ENCODE measurements around the gene PDLIM1. TPM values are rescaled to one million over a fixed set of nuclear protein-coding genes. Genes with fewer than 3 reads are reported as not detected.

The PDLIM1 gene
- total and polyA plus RNA-seq, 9 of the 15 experiments (the other 6 are each of a cell fraction or from before 2014, with no cell fraction given), result 19.8 to 164 (median 39.1) TPM

GRCh38 chr10:95331596-95332130 is 40.9 kb upstream of the PDLIM1 start:
- 62% methylated on average over 3 of the region's 3 CpGs for whole genome bisulfite sequencing (ENCODE audit: insufficient coverage, low coverage, missing lambda C conversion rate)
- DNase-seq (ENCODE audit: extremely low read depth in 1 of 4, low spot score in 3 of 4), result no peak
- Histone ChIP-seq H3K4me3 (no peak overlapping the region), H3K9me3 (replicated peaks; ENCODE audit: control insufficient read depth, insufficient read depth, low read depth, low read length) (no peaks in the 10 kb centered on the region), H3K4me2 (ENCODE audit: insufficient read depth, low read length) (no peak overlapping the region), H3K36me3 (ENCODE audit: control insufficient read depth, insufficient read depth, low read length) (no peaks in the 10 kb centered on the region), H2AFZ (ENCODE audit: low read depth, low read length) (no peak overlapping the region), H3K79me2 (ENCODE audit: control insufficient read depth, insufficient read depth, low read length) (no peaks in the 10 kb centered on the region), H3K9ac (ENCODE audit: insufficient read depth in 1 of 2, low read depth in 2 of 2, low read length in 2 of 2) (no peak overlapping the region), H3K27me3 (ENCODE audit: control insufficient read depth in 2 of 2, insufficient read depth in 2 of 2, low read length in 2 of 2) (no peaks in the 10 kb centered on the region), H3K27ac (ENCODE audit: extremely low read depth, low read depth, low read length) (no peak overlapping the region), H3K9me1 (ENCODE audit: control insufficient read depth, insufficient read depth, low read length) (no peaks in the 10 kb centered on the region), H4K20me1 (replicated peaks; ENCODE audit: control insufficient read depth, insufficient read depth, low read length) (no peaks in the 10 kb centered on the region), H3K4me1 (replicated peaks in 1 of 2; ENCODE audit: control insufficient read depth in 2 of 2, insufficient read depth in 2 of 2, low read length in 2 of 2) (peaks cover 10 to 14% of the 10 kb centered on the region in 2 experiments; a peak in 4 of 5 replicates)
- in situ Hi-C loops (cut with MboI), result no loop called here
- intact Hi-C loops (cut with micrococcal nuclease), result no loop called here
- no peak for FAIRE-seq
- ATAC-seq, result no peak
- no TSS peak for BruUV-seq (replicated peaks)
- POLR2A ChIA-PET, result no interaction called here
- CTCF ChIA-PET (ENCODE audit: low intra/inter-chr PET ratio), result no interaction called here
- TF ChIP-seq JUN (IDR thresholded peaks at IDR 0.05; ENCODE audit: borderline replicate concordance, low read depth, low read length), result no peak
- TF ChIP-seq JUN (CRISPR knock-in tag; IDR thresholded peaks at IDR 0.05; ENCODE audit: borderline replicate concordance), result no peak
- no peak for TF ChIP-seq NR2F6 (CRISPR knock-in tag; IDR thresholded peaks at IDR 0.05)
- TF ChIP-seq TFAP4 (CRISPR knock-in tag; IDR thresholded peaks at IDR 0.05; ENCODE audit: borderline replicate concordance), result no peak
- no peak for TF ChIP-seq AFF4 (CRISPR knock-in tag; IDR thresholded peaks at IDR 0.05)
- TF ChIP-seq ZNF696 (CRISPR knock-in tag; conservative IDR thresholded peaks at IDR 0.05), result no peak
- no peak for TF ChIP-seq SMARCA5 (IDR thresholded peaks at IDR 0.05)
- no peak for TF ChIP-seq ZNF518B (CRISPR knock-in tag; IDR thresholded peaks at IDR 0.05)
- TF ChIP-seq ZNF143 (CRISPR knock-in tag; IDR thresholded peaks at IDR 0.05), result no peak
- no peak for TF ChIP-seq MED1 (CRISPR knock-in tag; IDR thresholded peaks at IDR 0.05; ENCODE audit: borderline replicate concordance)
- TF ChIP-seq IRF2 (CRISPR knock-in tag; IDR thresholded peaks at IDR 0.05), result no peak
- no peak for TF ChIP-seq SP2 (IDR thresholded peaks at IDR 0.05; ENCODE audit: extremely low read depth, low read depth, low read length, poor library complexity, severe bottlenecking)
- TF ChIP-seq MBD2 (IDR thresholded peaks at IDR 0.05; ENCODE audit: borderline replicate concordance, low read depth), result no peak
- TF ChIP-seq PKNOX1 (IDR thresholded peaks at IDR 0.05), result no peak

All from K562 (cell line).